ENCODE measurements around the gene BRAF. TPM values are rescaled to one million over a fixed set of nuclear protein-coding genes. Genes with fewer than 3 reads are reported as not detected.

Gene BRAF
- total RNA-seq, 1 experiment from 2014 or later, result 31.3 TPM

DNA sequence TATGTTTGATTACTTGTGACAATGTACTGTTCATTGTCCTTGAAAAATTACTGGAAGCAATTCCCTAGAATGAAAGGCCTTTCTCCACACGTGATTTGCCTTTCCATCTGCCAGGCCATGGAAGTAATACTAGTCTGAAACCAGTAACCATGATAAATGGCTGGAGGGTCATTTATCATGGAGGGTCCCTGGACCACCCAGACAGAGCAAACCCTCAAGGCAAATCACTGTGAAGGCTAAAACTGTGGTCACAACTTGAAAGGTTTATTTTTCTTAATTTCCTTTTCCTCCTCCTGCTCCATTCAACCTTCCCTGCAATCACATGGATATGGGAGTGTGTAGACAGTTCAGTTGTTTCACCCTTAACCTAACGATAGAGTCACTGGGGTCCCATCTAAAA is 16.4 kb downstream of the BRAF start:
- no TSS peak for BruUV-seq (replicated peaks)
- CTCF ChIA-PET, result interaction anchor here (0.7 kb wide), 1 partner anchor 93 kb away, joined by 3 read pairs; no protein-coding TSS in a partner anchor
- DNase-seq, result no peak
- Mint-ChIP-seq H3K9me3 (ENCODE audit: low read depth, unreplicated experiment) (no peaks in the 10 kb centered on the region), H3K27ac (ENCODE audit: unreplicated experiment) (no peak overlapping the region), H3K27me3 (ENCODE audit: unreplicated experiment) (no peaks in the 10 kb centered on the region), H3K4me3 (ENCODE audit: low read depth, unreplicated experiment) (no peak overlapping the region), H3K4me1 (ENCODE audit: low read depth, unreplicated experiment) (peaks cover 9% of the 10 kb centered on the region), H3K36me3 (ENCODE audit: insufficient read depth, unreplicated experiment) (no peaks in the 10 kb centered on the region)
- TF ChIP-seq, protein P1, sequence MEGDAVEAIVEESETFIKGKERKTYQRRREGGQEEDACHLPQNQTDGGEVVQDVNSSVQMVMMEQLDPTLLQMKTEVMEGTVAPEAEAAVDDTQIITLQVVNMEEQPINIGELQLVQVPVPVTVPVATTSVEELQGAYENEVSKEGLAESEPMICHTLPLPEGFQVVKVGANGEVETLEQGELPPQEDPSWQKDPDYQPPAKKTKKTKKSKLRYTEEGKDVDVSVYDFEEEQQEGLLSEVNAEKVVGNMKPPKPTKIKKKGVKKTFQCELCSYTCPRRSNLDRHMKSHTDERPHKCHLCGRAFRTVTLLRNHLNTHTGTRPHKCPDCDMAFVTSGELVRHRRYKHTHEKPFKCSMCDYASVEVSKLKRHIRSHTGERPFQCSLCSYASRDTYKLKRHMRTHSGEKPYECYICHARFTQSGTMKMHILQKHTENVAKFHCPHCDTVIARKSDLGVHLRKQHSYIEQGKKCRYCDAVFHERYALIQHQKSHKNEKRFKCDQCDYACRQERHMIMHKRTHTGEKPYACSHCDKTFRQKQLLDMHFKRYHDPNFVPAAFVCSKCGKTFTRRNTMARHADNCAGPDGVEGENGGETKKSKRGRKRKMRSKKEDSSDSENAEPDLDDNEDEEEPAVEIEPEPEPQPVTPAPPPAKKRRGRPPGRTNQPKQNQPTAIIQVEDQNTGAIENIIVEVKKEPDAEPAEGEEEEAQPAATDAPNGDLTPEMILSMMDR (IDR thresholded peaks at IDR 0.05; ENCODE audit: unreplicated experiment), result no peak
- intact Hi-C loops (cut with micrococcal nuclease; ENCODE audit: unreplicated experiment), result no loop called here

GRCh38 chr7:140903741-140904480 is 20.8 kb downstream of the BRAF start:
- TF ChIP-seq, protein P1 (IDR thresholded peaks at IDR 0.05; ENCODE audit: unreplicated experiment), result no peak

DNA sequence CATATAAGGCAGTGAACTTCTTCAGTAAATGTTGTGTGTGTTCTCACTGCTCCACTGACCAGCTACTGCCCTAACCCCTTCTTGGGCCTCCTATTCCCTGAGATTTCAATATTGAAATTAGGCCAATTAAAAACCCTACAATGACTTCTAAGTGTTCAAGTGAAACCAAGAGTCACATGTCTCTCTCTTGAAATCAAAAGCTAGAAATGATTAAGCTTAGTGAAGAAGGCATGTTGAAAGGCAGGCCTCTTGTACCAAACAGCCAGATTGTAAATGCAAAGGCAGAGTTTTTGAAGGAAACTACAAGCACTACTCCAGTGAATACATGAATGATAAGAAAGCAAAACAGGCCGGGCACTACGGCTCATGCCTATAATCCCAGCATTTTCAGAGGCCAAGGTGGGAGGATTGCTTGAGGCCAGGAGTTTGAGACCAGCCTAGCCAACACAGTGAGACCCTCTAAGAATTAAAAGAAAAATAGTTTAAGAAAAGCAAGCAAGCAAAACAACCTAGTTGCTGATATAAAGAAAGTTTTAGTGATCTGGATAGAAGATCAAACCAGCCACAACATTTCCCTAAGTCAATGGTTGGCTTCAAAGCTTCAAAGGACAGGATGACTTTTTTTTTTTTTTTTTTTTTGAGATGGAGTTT is 22.3 kb downstream of the BRAF start:
- TF ChIP-seq, protein P1 (IDR thresholded peaks at IDR 0.05; ENCODE audit: unreplicated experiment), result no peak
- H3K27me3 Mint-ChIP-seq (ENCODE audit: unreplicated experiment), result no peaks in the 10 kb centered on the region
- H3K4me1 Mint-ChIP-seq (ENCODE audit: low read depth, unreplicated experiment), result peaks cover 7% of the 10 kb centered on the region
- H3K27ac Mint-ChIP-seq (ENCODE audit: unreplicated experiment), result no peak overlapping the region
- no peaks in the 10 kb centered on the region for H3K36me3 Mint-ChIP-seq (ENCODE audit: insufficient read depth, unreplicated experiment)
- CTCF ChIA-PET, result interaction anchor here (0.6 kb wide), 1 partner anchor 124 kb away, joined by 5 read pairs; no protein-coding TSS in a partner anchor
- intact Hi-C loops (cut with micrococcal nuclease; ENCODE audit: unreplicated experiment), result no loop called here
- no peak for DNase-seq
- no peaks in the 10 kb centered on the region for H3K9me3 Mint-ChIP-seq (ENCODE audit: low read depth, unreplicated experiment)
- BruUV-seq (replicated peaks), result no TSS peak
- H3K4me3 Mint-ChIP-seq (ENCODE audit: low read depth, unreplicated experiment), result no peak overlapping the region

More at GRCh38 chr7:140903741-140904480, 20.8 kb downstream of the BRAF start:
- Mint-ChIP-seq H3K27ac (ENCODE audit: unreplicated experiment) (no peak overlapping the region), H3K4me1 (ENCODE audit: low read depth, unreplicated experiment) (peaks cover 7% of the 10 kb centered on the region), H3K9me3 (ENCODE audit: low read depth, unreplicated experiment) (no peaks in the 10 kb centered on the region), H3K27me3 (ENCODE audit: unreplicated experiment) (no peaks in the 10 kb centered on the region), H3K36me3 (ENCODE audit: insufficient read depth, unreplicated experiment) (no peaks in the 10 kb centered on the region), H3K4me3 (ENCODE audit: low read depth, unreplicated experiment) (no peak overlapping the region)
- CTCF ChIA-PET, result interaction anchor here (0.6 kb wide), 1 partner anchor 336 kb away, joined by 4 read pairs; no protein-coding TSS in a partner anchor
- BruUV-seq (replicated peaks), result no TSS peak
- intact Hi-C loops (cut with micrococcal nuclease; ENCODE audit: unreplicated experiment), result no loop called here
- no peak for DNase-seq

- peaks cover 7% of the 10 kb centered on the region for H3K4me1 Mint-ChIP-seq (ENCODE audit: low read depth, unreplicated experiment)
- no peaks in the 10 kb centered on the region for H3K27me3 Mint-ChIP-seq (ENCODE audit: unreplicated experiment)
- no peak for DNase-seq
- intact Hi-C loops (cut with micrococcal nuclease; ENCODE audit: unreplicated experiment), result no loop called here
- CTCF ChIA-PET, result no interaction called here
- no peak overlapping the region for H3K4me3 Mint-ChIP-seq (ENCODE audit: low read depth, unreplicated experiment)
- H3K9me3 Mint-ChIP-seq (ENCODE audit: low read depth, unreplicated experiment), result no peaks in the 10 kb centered on the region
- H3K36me3 Mint-ChIP-seq (ENCODE audit: insufficient read depth, unreplicated experiment), result no peaks in the 10 kb centered on the region
- H3K27ac Mint-ChIP-seq (ENCODE audit: unreplicated experiment), result no peak overlapping the region
- TF ChIP-seq, protein P1 (IDR thresholded peaks at IDR 0.05; ENCODE audit: unreplicated experiment), result no peak
- no TSS peak for BruUV-seq (replicated peaks)
These were observed 22.8 kb downstream of the BRAF start for GRCh38 chr7:140901941-140902302.
